AG04449 (cell line): ENCODE data around the gene FYCO1.

Experiments
- CTCF ChIA-PET: fragments of 350-600 bp; formaldehyde crosslinking; extraction: SDS; loops from one replicate; lab custom pipeline; 2021; ENCODE audit warnings: antibody characterized with exemption; lab: Yijun Ruan, JAX
- POLR2A ChIA-PET: fragments of 400-600, 350-600 bp; formaldehyde crosslinking; extraction: SDS; loops from one replicate; lab custom pipeline; 2020; ENCODE audit warnings: antibody characterized with exemption, inconsistent platforms; lab: Yijun Ruan, JAX
- DNase-seq: peaks from one replicate; pipeline ENCODE4 v3.0.0-alpha.2; 2010; ENCODE audit warnings: low read depth, low spot score
- H3K4me3 ChIP-seq: 2 replicates; pipeline ENCODE4 v1.5.1; 2011; ENCODE audit warnings: low read depth, mild to moderate bottlenecking, control low read depth, low read length
- TF ChIP-seq, protein P1 (sequence below): IDR thresholded peaks from one replicate; pipeline ENCODE4 v1.5.1; 2011; ENCODE audit warnings: mild to moderate bottlenecking, moderate library complexity, low read length, control low read depth, inconsistent platforms; ENCODE audit not compliant: insufficient read depth; ENCODE audit errors: missing control alignments

The FYCO1 gene

DNA sequence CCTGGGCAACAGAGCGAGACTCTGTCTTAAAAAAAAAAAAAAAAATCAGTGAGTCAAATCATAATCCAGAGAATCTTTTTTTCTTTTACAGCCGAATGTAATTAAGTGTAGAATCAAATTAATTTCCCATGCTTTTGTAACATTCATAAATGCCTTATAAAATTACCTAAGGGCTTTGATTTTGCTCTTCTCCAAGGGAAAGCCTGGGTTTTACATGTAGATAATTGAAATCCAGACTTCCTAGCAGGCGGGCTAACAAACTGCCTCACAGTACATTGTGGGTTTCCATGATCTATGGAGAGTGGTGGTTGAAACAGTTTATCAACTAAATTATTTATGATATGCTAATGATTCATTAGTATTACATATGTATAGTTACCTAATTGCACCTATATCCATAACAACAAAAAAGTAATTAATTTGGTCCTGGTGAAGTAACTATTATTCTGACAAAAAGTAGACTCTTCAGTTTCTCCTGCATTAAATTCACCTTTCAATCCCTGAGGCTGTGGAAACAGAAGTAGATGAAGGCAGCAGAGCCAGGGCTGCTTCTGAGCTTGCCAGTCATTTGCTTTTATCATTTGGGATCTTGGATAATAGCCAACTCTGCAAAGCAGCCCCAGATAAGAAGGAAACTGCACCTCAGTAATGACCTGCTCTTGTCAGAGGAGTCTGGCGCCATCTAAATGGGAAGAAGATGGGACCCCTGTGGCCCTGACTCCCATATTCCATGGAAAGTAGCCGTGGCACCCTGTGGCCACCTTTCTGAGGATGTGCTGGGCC, 99.7 kb downstream of the FYCO1 start:
- H3K4me3 ChIP-seq: no peak overlapping the region
- no peak for DNase-seq
- CTCF ChIA-PET: no interaction called here
- TF ChIP-seq, protein P1, sequence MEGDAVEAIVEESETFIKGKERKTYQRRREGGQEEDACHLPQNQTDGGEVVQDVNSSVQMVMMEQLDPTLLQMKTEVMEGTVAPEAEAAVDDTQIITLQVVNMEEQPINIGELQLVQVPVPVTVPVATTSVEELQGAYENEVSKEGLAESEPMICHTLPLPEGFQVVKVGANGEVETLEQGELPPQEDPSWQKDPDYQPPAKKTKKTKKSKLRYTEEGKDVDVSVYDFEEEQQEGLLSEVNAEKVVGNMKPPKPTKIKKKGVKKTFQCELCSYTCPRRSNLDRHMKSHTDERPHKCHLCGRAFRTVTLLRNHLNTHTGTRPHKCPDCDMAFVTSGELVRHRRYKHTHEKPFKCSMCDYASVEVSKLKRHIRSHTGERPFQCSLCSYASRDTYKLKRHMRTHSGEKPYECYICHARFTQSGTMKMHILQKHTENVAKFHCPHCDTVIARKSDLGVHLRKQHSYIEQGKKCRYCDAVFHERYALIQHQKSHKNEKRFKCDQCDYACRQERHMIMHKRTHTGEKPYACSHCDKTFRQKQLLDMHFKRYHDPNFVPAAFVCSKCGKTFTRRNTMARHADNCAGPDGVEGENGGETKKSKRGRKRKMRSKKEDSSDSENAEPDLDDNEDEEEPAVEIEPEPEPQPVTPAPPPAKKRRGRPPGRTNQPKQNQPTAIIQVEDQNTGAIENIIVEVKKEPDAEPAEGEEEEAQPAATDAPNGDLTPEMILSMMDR: no peak
- POLR2A ChIA-PET: no interaction called here

DNA sequence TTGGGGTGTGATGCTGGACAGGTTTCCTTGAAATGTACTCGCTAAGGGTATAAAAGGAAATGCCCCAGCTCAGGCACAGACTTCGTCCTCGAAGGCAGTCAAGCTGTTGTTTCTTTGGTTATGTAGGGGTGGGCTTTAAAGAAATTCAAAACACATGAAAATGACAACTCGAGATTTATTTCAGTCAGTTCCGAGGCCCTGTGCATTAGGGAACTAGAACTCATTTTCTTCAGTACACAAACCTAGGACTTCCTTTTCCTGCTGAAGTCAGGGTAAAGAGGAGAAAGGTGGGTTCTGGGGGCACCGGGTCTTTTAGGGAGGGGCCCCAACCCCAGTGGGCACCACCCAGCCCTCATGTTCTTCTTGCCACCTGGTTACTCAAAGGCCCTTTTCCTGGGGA, 101.6 kb downstream of the FYCO1 start:
- ChIA-PET POLR2A (no interaction called here), CTCF (interaction anchor here (1.3 kb wide), 1 partner anchor 185 kb away, joined by 5 read pairs; no protein-coding TSS in a partner anchor)
- H3K4me3 ChIP-seq: no peak overlapping the region
- no peak for DNase-seq
- TF ChIP-seq, protein P1: no peak

DNA sequence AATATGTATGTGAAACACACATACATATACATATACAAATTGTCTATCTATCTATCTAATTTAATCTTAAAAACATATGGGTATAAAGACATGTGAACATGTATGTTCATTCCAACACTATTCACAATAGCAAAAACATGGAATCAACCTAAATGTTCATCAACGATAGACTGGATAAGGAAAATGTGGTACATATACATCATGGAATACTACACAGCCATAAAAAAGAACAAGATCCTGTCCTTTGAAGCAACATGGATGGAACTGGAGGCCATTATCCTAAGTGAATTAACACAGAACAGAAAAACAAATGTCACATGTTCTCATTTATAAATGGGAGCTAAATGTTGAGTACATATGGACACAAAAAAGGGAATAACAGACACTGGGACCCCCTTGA, 103.5 kb downstream of the FYCO1 start:
- H3K4me3 ChIP-seq: no peak overlapping the region
- TF ChIP-seq, protein P1: no peak
- ChIA-PET CTCF (interaction anchor here (0.8 to 0.9 kb wide), 2 partner anchors 15 to 46 kb away, joined by 3 to 5 read pairs; no protein-coding TSS in a partner anchor), POLR2A (no interaction called here)
- DNase-seq: no peak

DNA sequence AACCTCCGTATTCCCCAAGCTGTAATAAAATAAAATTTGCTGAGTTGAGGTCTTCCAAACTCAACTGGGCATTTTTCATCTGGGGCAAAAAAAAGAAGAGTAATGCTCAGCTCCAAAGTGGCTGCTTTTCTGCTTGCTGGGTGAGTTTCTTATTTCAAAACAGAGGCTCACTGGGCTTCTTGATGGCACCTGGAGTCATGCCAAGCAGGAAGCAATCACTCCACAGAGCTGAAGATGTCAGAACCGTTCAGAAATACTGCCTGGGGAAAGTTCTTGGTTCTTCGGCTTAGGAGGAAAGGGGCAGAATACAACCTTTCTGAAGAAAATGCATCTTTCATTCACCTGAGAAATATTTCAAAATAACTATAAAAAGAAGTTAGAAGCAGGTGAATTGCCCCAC, 105.2 kb downstream of the FYCO1 start:
- no peak overlapping the region for H3K4me3 ChIP-seq
- DNase-seq: no peak
- TF ChIP-seq, protein P1: no peak
- ChIA-PET POLR2A (no interaction called here), CTCF (interaction anchor here (0.8 kb wide), 1 partner anchor 10 kb away, joined by 3 read pairs; no protein-coding TSS in a partner anchor)

DNA sequence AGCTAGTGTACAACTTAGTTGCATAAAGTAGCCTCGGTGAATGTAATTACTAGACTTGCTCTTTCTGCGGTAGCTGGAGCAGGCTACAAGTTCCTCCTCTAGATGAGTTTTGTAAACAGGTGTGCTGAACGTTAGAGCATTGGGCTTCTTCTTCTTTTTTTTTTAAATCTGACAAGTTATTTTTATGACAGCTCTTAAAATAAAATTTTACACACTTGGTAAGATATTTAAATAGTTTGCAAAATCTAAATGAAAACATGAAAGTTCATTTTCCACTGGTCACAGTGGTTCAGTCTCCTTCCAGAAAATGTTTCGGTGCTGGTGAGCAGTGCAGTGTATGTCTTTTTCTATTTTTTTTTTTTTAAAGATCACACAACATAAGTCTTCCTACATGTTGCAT, 106.3 kb downstream of the FYCO1 start:
- ChIA-PET POLR2A (interaction anchor here (0.7 kb wide), 1 partner anchor 195 kb away, joined by 4 read pairs; no protein-coding TSS in a partner anchor), CTCF (interaction anchor here (0.7 kb wide), 1 partner anchor 655 kb away, joined by 3 read pairs; no protein-coding TSS in a partner anchor)
- TF ChIP-seq, protein P1: no peak
- H3K4me3 ChIP-seq: no peak overlapping the region
- DNase-seq: no peak

DNA sequence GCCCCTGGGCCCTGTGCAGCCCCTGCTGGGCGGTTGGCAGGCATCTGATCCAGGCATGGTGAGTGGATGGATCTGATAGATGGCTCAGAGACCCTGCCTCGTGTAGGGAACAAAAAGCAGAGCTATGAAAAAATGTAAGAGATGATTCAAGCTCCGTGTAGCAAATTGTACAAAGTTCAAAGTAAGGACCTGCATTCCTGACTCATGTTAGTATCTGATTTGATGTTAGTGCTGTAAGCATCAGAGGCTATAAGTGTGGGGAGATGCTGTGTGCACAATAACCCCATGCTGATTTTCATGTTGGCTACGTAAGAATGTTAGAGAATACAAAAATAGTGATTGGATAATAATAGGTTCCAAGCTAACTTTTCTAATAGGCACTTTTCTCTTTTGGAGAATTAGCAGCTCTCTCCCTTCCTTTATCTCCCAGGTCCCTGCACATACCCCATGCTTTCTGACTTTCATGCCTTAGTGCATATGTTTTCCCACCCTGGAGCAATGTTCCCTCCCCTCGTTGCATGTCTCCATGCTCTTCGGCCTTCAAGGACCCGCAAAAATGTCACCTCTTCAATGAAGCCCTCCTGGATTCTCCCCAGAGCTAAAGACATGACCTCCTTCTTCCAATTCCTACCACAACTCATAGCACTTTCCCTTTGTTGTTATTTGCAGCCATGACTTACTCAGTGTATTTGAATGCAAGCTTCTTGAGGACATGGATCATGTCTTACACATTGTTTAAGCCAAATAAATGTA, 107.7 kb downstream of the FYCO1 start:
- no peak for DNase-seq
- H3K4me3 ChIP-seq: no peak overlapping the region
- POLR2A ChIA-PET: no interaction called here
- TF ChIP-seq, protein P1: no peak
- CTCF ChIA-PET: interaction anchor here (0.8 to 1.4 kb wide), 4 partner anchors 10 to 47 kb away, joined by 3 to 4 read pairs (median 4); no protein-coding TSS in a partner anchor
